Lower leg skin (tissue), 4 donors: ENCODE measurements around the gene GMPPB. TPM values are rescaled to one million over a fixed set of nuclear protein-coding genes. Genes with fewer than 3 reads are reported as not detected.

ENCODE experiments used
- DNase-seq, 2 donors: peaks; one replicate each; pipeline ENCODE4 v3.0.0-alpha.2; 2019; ENCODE audit warnings: low spot score in 2 of 2
- H3K4me3 ChIP-seq: fragments of 200-600 bp; sonication (generic); 2 replicates; pipeline ENCODE4 v1.5.1; 2017; ENCODE audit warnings: mild to moderate bottlenecking, low read depth; ENCODE audit not compliant: poor library complexity, severe bottlenecking
- CTCF ChIP-seq, 3 donors: fragments of 450-650 bp; IDR thresholded peaks; one replicate each; pipeline ENCODE4 v1.5.1; 2016; ENCODE audit warnings: antibody characterized with exemption in 3 of 3, mild to moderate bottlenecking in 3 of 3, moderate library complexity in 2 of 3
- POLR2A ChIP-seq, 2 donors: fragments of 450-650 bp; IDR thresholded peaks; one replicate each; pipeline ENCODE4 v1.6.1; 2016 to 2017; ENCODE audit warnings: antibody characterized with exemption in 2 of 2, mild to moderate bottlenecking in 1 of 2, moderate library complexity in 1 of 2
- WGBS, 2 donors: methylation state at CpG; one replicate each; pipeline ENCODE4 v1.1.5; 2018; 5-methylcytosine and 5-hydroxymethylcytosine counted together
- intact Hi-C: fragments of 100-400 bp; cut with DNase I; formaldehyde crosslinking; loops from one replicate; pipeline ENCODE4 v1.15.0; 2023; ENCODE audit warnings: low total_unique reads
- total RNA-seq, 4 donors: library from RNA; depleted of rRNA; stranded (reverse); fragments of >200 nt; gene quantifications; one replicate each; pipeline ENCODE4 v1.1.0, GENCODE V29; 2016

The GMPPB gene
- total RNA-seq, 4 donors from 2014 or later = 10.1 to 27.6 (median 18.2) TPM

- DNase-seq = no peak
- 91 to 95% methylated on average over 4 to 8 of the region's 8 CpGs for WGBS, 2 donors
- intact Hi-C loops = loop anchor here (5.0 kb wide), 1 partner anchor 133 kb away; no protein-coding TSS in a partner anchor
- no peak for TF ChIP-seq CTCF (IDR thresholded peaks at IDR 0.05)
- no peak for TF ChIP-seq POLR2A (IDR thresholded peaks at IDR 0.05)
- no peak overlapping the region for H3K4me3 ChIP-seq
Measured at GRCh38 chr3:49704629-49705028, 19.1 kb downstream of the GMPPB start.

- intact Hi-C loops = loop anchor here (5.0 kb wide), 1 partner anchor 133 kb away; no protein-coding TSS in a partner anchor
- WGBS, 2 donors = 92 to 95% methylated on average over 7 of the region's 7 CpGs
- TF ChIP-seq CTCF (IDR thresholded peaks at IDR 0.05) (no peak), POLR2A (IDR thresholded peaks at IDR 0.05) (no peak)
- no peak overlapping the region for H3K4me3 ChIP-seq
- DNase-seq = no peak
Measured at GRCh38 chr3:49703956-49704355, 19.8 kb downstream of the GMPPB start.

- H3K4me3 ChIP-seq = no peak overlapping the region
- WGBS, 2 donors = 41 to 42% methylated on average over 7 to 9 of the region's 14 CpGs
- intact Hi-C loops = loop anchor here (5.0 kb wide), 1 partner anchor 134 kb away; no protein-coding TSS in a partner anchor
- DNase-seq = no peak
- TF ChIP-seq POLR2A (IDR thresholded peaks at IDR 0.05) (no peak), CTCF (IDR thresholded peaks at IDR 0.05) (peak in 1 of 3 donors; percentile 43)
Measured at GRCh38 chr3:49703443-49703927, 20.3 kb downstream of the GMPPB start.

- 93 to 95% methylated on average over 10 to 11 of the region's 11 CpGs for WGBS, 2 donors
- TF ChIP-seq POLR2A (IDR thresholded peaks at IDR 0.05) (no peak), CTCF (IDR thresholded peaks at IDR 0.05) (no peak)
- intact Hi-C loops = loop anchor here (5.0 kb wide), 1 partner anchor 135 kb away; no protein-coding TSS in a partner anchor
Measured at GRCh38 chr3:49702672-49703071, 21.1 kb downstream of the GMPPB start.

GRCh38 chr3:49701388-49702077 is 22.2 kb downstream of the GMPPB start:
- 84 to 87% methylated on average over 21 of the region's 21 CpGs for WGBS, 2 donors

More at GRCh38 chr3:49702672-49703071, 21.1 kb downstream of the GMPPB start:
- H3K4me3 ChIP-seq = no peak overlapping the region
- no peak for DNase-seq

GRCh38 chr3:49700453-49701128 is 23.2 kb downstream of the GMPPB start:
- TF ChIP-seq POLR2A (IDR thresholded peaks at IDR 0.05) = no peak
- TF ChIP-seq CTCF (IDR thresholded peaks at IDR 0.05) = no peak
- no peak overlapping the region for H3K4me3 ChIP-seq
- DNase-seq = no peak
- intact Hi-C loops = loop anchor here (5.0 kb wide), 1 partner anchor 137 kb away; no protein-coding TSS in a partner anchor
- WGBS, 2 donors = 76 to 82% methylated on average over 13 of the region's 13 CpGs

More at GRCh38 chr3:49701388-49702077, 22.2 kb downstream of the GMPPB start:
- intact Hi-C loops = loop anchor here (5.0 kb wide), 1 partner anchor 136 kb away; no protein-coding TSS in a partner anchor
- no peak for DNase-seq
- H3K4me3 ChIP-seq = no peak overlapping the region
- no peak for TF ChIP-seq POLR2A (IDR thresholded peaks at IDR 0.05)
